ENCODE results near the gene TMEM255B. TPM values are rescaled to one million over a fixed set of nuclear protein-coding genes. Genes with fewer than 3 reads are reported as not detected.

TMEM255B gene
- total RNA-seq, 1 experiment from 2014 or later = 26.3 TPM

DNA sequence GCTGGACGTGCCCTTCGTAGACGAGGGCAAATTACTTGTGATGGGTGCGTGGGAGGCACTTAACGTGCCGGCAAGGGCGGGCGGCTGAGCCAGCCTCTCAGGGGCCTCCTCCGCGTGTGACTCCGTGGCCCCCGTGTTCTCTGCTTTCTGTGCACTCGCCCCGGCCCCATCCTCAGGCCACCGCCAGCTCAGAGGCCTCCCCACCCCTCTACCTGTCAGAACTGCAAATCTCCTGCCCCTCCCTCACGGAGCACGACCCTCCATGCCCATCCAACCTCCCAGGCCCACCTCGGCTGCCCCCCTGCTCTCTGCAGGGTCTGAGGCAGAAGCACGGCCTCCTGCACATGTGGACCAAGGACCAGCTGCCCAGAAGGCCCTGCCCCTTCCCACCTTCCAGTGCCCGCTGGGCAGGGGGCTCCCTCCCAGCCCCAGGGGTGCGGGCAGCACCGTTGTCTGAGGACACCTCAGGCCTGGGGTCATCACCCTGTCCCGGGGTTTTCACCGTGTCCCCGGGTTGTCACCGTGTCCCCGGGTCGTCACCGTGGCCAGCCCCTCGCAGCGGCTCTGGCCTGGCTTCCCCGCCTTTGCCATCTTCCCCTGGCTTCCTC is 44.5 kb downstream of the TMEM255B start:
- Histone ChIP-seq H3K9me3 (ENCODE audit: control insufficient read depth, insufficient read depth, low read depth, low read length) (no peaks in the 10 kb centered on the region), H3K27ac (ENCODE audit: low read length) (no peak overlapping the region), H3K36me3 (ENCODE audit: control insufficient read depth, insufficient read depth, low read length) (no peaks in the 10 kb centered on the region), H3K4me3 (ENCODE audit: low read depth in 2 of 2, low read length in 2 of 2) (no peak overlapping the region), H3K4me1 (ENCODE audit: control insufficient read depth, insufficient read depth, low read length) (no peaks in the 10 kb centered on the region), H3K27me3 (ENCODE audit: control insufficient read depth, insufficient read depth, low read length) (no peaks in the 10 kb centered on the region)
- no TSS peak for BruUV-seq (replicated peaks)
- DNase-seq (ENCODE audit: low read depth, low spot score) (no peak), ATAC-seq (no peak)
- intact Hi-C loops (cut with micrococcal nuclease; ENCODE audit: unreplicated experiment) (no loop called here), in situ Hi-C loops (cut with HindIII; ENCODE audit: low pct_unique_long_range_greater_than_20kb, low sequenced_read_pairs) (no loop called here)
- ChIA-PET POLR2A (no interaction called here), CTCF (no interaction called here)
- TF ChIP-seq POLR2AphosphoS5 (IDR thresholded peaks at IDR 0.05; ENCODE audit: low read depth, low read length) (no peak), SIN3A (IDR thresholded peaks at IDR 0.05; ENCODE audit: borderline replicate concordance, insufficient read depth, low read depth, low read length) (no peak), TCF7L2 (IDR thresholded peaks at IDR 0.05; ENCODE audit: low read depth, low read length) (no peak)
- TF ChIP-seq, protein P1, sequence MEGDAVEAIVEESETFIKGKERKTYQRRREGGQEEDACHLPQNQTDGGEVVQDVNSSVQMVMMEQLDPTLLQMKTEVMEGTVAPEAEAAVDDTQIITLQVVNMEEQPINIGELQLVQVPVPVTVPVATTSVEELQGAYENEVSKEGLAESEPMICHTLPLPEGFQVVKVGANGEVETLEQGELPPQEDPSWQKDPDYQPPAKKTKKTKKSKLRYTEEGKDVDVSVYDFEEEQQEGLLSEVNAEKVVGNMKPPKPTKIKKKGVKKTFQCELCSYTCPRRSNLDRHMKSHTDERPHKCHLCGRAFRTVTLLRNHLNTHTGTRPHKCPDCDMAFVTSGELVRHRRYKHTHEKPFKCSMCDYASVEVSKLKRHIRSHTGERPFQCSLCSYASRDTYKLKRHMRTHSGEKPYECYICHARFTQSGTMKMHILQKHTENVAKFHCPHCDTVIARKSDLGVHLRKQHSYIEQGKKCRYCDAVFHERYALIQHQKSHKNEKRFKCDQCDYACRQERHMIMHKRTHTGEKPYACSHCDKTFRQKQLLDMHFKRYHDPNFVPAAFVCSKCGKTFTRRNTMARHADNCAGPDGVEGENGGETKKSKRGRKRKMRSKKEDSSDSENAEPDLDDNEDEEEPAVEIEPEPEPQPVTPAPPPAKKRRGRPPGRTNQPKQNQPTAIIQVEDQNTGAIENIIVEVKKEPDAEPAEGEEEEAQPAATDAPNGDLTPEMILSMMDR (IDR thresholded peaks at IDR 0.05) = no peak
- TF ChIP-seq, protein P2, sequence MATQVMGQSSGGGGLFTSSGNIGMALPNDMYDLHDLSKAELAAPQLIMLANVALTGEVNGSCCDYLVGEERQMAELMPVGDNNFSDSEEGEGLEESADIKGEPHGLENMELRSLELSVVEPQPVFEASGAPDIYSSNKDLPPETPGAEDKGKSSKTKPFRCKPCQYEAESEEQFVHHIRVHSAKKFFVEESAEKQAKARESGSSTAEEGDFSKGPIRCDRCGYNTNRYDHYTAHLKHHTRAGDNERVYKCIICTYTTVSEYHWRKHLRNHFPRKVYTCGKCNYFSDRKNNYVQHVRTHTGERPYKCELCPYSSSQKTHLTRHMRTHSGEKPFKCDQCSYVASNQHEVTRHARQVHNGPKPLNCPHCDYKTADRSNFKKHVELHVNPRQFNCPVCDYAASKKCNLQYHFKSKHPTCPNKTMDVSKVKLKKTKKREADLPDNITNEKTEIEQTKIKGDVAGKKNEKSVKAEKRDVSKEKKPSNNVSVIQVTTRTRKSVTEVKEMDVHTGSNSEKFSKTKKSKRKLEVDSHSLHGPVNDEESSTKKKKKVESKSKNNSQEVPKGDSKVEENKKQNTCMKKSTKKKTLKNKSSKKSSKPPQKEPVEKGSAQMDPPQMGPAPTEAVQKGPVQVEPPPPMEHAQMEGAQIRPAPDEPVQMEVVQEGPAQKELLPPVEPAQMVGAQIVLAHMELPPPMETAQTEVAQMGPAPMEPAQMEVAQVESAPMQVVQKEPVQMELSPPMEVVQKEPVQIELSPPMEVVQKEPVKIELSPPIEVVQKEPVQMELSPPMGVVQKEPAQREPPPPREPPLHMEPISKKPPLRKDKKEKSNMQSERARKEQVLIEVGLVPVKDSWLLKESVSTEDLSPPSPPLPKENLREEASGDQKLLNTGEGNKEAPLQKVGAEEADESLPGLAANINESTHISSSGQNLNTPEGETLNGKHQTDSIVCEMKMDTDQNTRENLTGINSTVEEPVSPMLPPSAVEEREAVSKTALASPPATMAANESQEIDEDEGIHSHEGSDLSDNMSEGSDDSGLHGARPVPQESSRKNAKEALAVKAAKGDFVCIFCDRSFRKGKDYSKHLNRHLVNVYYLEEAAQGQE (IDR thresholded peaks at IDR 0.05; ENCODE audit: insufficient read depth in 1 of 2, low read depth in 2 of 2, low read length in 1 of 2) = no peak

DNA sequence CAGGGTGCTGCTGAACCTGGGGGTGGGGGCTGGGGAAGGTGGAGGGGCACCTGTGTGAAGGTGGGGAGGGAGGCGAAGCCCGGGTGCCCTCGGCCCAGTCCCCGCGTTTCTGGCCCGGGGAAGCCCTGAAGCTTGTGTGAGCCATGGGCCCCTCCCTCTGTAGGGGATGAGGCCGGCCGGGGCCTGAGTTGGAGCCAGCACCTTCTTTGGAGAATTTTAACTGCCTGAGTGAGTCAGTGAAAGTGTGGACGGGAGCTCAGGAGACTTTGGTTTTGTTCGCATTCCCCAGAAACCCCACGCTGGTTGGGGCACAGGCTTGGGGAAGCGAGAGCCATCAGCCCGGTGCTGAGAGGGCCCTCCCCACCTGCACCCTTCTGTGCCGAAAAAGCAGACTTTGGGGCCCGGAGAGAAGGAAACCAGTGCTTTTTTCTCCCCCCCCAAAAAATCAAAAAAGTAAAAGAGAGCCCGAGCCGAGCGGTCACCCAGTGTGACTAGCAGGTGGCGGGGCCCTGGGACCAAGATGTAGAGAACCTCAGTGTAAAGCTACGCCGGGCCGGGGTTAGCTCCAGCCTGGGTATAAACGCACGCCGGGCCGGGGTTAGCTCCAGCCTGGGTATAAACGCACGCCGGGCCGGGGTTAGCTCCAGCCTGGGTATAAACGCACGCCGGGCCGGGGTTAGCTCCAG is 45.1 kb downstream of the TMEM255B start:
- Histone ChIP-seq H3K4me1 (ENCODE audit: control insufficient read depth, insufficient read depth, low read length) (no peaks in the 10 kb centered on the region), H3K9me3 (ENCODE audit: control insufficient read depth, insufficient read depth, low read depth, low read length) (no peaks in the 10 kb centered on the region), H3K27me3 (ENCODE audit: control insufficient read depth, insufficient read depth, low read length) (no peaks in the 10 kb centered on the region), H3K4me3 (ENCODE audit: low read depth in 2 of 2, low read length in 2 of 2) (no peak overlapping the region), H3K27ac (ENCODE audit: low read length) (no peak overlapping the region), H3K36me3 (ENCODE audit: control insufficient read depth, insufficient read depth, low read length) (no peaks in the 10 kb centered on the region)
- in situ Hi-C loops (cut with HindIII; ENCODE audit: low pct_unique_long_range_greater_than_20kb, low sequenced_read_pairs) = no loop called here
- no TSS peak for BruUV-seq (replicated peaks)
- intact Hi-C loops (cut with micrococcal nuclease; ENCODE audit: unreplicated experiment) = no loop called here
- POLR2A ChIA-PET = interaction anchor here (0.6 kb wide), 2 partner anchors 22 to 496 kb away, joined by 3 read pairs; no protein-coding TSS in a partner anchor
- CTCF ChIA-PET = no interaction called here
- ATAC-seq = no peak
- no peak for TF ChIP-seq POLR2AphosphoS5 (IDR thresholded peaks at IDR 0.05; ENCODE audit: low read depth, low read length)
- TF ChIP-seq, protein P1 (IDR thresholded peaks at IDR 0.05) = no peak
- TF ChIP-seq, protein P2 (IDR thresholded peaks at IDR 0.05; ENCODE audit: insufficient read depth in 1 of 2, low read depth in 2 of 2, low read length in 1 of 2) = no peak
- no peak for TF ChIP-seq SIN3A (IDR thresholded peaks at IDR 0.05; ENCODE audit: borderline replicate concordance, insufficient read depth, low read depth, low read length)
- TF ChIP-seq TCF7L2 (IDR thresholded peaks at IDR 0.05; ENCODE audit: low read depth, low read length) = no peak
- no peak for DNase-seq (ENCODE audit: low read depth, low spot score)

Data from Panc1 (cell line).